Tibial nerve (tissue), 3 donors: ENCODE results near the gene AIG1.

ENCODE experiments used
- POLR2A ChIP-seq, 2 donors: fragments of 450-650 bp; IDR thresholded peaks; one replicate each; pipeline ENCODE4 v1.6.1; 2017; ENCODE audit warnings: antibody characterized with exemption in 2 of 2, mild to moderate bottlenecking in 2 of 2, moderate library complexity in 2 of 2
- TF ChIP-seq, protein P1 (sequence below), 5 experiments: fragments of 200-600 bp in 3 of 5; fragments of 450-650 bp in 2 of 5; sonication (generic) in 3 of 5; IDR thresholded peaks; one replicate each; pipeline ENCODE4 v1.5.1; 2016 to 2019; ENCODE audit warnings: antibody characterized with exemption in 5 of 5, mild to moderate bottlenecking in 3 of 5, moderate library complexity in 2 of 5

DNA sequence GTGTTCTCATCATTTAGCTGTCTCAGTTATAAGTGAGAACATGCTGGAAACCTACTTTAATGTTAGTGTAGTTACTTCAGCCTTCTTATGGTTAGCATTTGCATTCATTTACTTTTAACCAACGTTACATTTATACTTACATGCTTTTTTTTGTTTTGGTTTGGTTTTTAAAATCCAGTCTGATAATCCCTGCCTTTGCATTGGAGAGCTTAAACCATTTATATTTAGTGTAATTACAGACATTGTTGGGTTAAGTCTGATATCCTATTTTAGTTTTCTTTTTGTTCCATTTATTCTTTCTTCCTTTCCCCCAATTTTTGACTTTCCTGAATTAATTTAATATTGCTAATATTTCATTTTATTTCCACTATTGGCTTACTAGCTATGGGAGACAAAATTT is 70.2 kb downstream of the AIG1 start:
- TF ChIP-seq POLR2A (IDR thresholded peaks at IDR 0.05), result no peak
- TF ChIP-seq, protein P1, sequence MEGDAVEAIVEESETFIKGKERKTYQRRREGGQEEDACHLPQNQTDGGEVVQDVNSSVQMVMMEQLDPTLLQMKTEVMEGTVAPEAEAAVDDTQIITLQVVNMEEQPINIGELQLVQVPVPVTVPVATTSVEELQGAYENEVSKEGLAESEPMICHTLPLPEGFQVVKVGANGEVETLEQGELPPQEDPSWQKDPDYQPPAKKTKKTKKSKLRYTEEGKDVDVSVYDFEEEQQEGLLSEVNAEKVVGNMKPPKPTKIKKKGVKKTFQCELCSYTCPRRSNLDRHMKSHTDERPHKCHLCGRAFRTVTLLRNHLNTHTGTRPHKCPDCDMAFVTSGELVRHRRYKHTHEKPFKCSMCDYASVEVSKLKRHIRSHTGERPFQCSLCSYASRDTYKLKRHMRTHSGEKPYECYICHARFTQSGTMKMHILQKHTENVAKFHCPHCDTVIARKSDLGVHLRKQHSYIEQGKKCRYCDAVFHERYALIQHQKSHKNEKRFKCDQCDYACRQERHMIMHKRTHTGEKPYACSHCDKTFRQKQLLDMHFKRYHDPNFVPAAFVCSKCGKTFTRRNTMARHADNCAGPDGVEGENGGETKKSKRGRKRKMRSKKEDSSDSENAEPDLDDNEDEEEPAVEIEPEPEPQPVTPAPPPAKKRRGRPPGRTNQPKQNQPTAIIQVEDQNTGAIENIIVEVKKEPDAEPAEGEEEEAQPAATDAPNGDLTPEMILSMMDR (IDR thresholded peaks at IDR 0.05), result no peak
